ENCODE data around the gene SYT7.
A peak's percentile ranks its signal among the peaks of the same experiment; 100 is the strongest.

The SYT7 gene

GRCh38 chr11:61599968-61600710, 19.3 kb upstream of the SYT7 start:
- no peak overlapping the region for H3K4me3 ChIP-seq (ENCODE audit: low read depth, low read length)
- no peak for DNase-seq (ENCODE audit: low read depth)
- TF ChIP-seq CTCF (conservative IDR thresholded peaks at IDR 0.05; ENCODE audit: low read depth, low read length), result no peak

GRCh38 chr11:61598886-61599868, 18.3 kb upstream of the SYT7 start:
- no peak overlapping the region for H3K4me3 ChIP-seq (ENCODE audit: low read depth, low read length)
- DNase-seq (ENCODE audit: low read depth), result peak; percentile 51

GRCh38 chr11:61598374-61598773, 17.5 kb upstream of the SYT7 start:
- TF ChIP-seq CTCF (conservative IDR thresholded peaks at IDR 0.05; ENCODE audit: low read depth, low read length), result no peak
- H3K4me3 ChIP-seq (ENCODE audit: low read depth, low read length), result no peak overlapping the region
- no peak for DNase-seq (ENCODE audit: low read depth)

More at GRCh38 chr11:61598886-61599868, 18.3 kb upstream of the SYT7 start:
- no peak for TF ChIP-seq CTCF (conservative IDR thresholded peaks at IDR 0.05; ENCODE audit: low read depth, low read length)

- no peak overlapping the region for H3K4me3 ChIP-seq (ENCODE audit: low read depth, low read length)
- no peak for DNase-seq (ENCODE audit: low read depth)
- no peak for TF ChIP-seq CTCF (conservative IDR thresholded peaks at IDR 0.05; ENCODE audit: low read depth, low read length)
Observed at GRCh38 chr11:61596990-61597389, 16.1 kb upstream of the SYT7 start.

GRCh38 chr11:61596542-61596941, 15.7 kb upstream of the SYT7 start:
- no peak for DNase-seq (ENCODE audit: low read depth)
- no peak overlapping the region for H3K4me3 ChIP-seq (ENCODE audit: low read depth, low read length)
- no peak for TF ChIP-seq CTCF (conservative IDR thresholded peaks at IDR 0.05; ENCODE audit: low read depth, low read length)

GRCh38 chr11:61594907-61595257, 14.0 kb upstream of the SYT7 start:
- DNase-seq (ENCODE audit: low read depth), result no peak
- TF ChIP-seq CTCF (conservative IDR thresholded peaks at IDR 0.05; ENCODE audit: low read depth, low read length), result no peak
- H3K4me3 ChIP-seq (ENCODE audit: low read depth, low read length), result no peak overlapping the region

Data from choroid plexus epithelial cell (primary cell).